PC-9 (cell line): ENCODE results near the gene GRIN3A. TPM values are rescaled to one million over a fixed set of nuclear protein-coding genes. Genes with fewer than 3 reads are reported as not detected.

ENCODE experiments used
- BruUV-seq: library from RNA; stranded (reverse); fragments of 400-500 nt; replicated peaks from 2 replicates; lab custom pipeline; 2021; lab: Mats Ljungman, UMichigan
- CTCF ChIA-PET: fragments of 300-600 bp; sonication (Branson Sonifier 250); formaldehyde crosslinking; loops from one replicate; lab custom pipeline; 2022; ENCODE audit warnings: antibody characterized with exemption; lab: Charles Lee
- POLR2A ChIA-PET: fragments of 300-600 bp; sonication (Branson Sonifier 250); formaldehyde crosslinking; loops from one replicate; lab custom pipeline; 2022; ENCODE audit warnings: antibody characterized with exemption; ENCODE audit not compliant: unreplicated experiment; lab: Charles Lee
- DNase-seq, 2 experiments: peaks; one replicate each; pipeline versions ENCODE4 v3.0.0 to v3.0.0-alpha.2; 2015 to 2022; ENCODE audit warnings: mixed read lengths in 1 of 2
- H2AFZ ChIP-seq: fragments of 200-600 bp; sonication (generic); 2 replicates; pipeline ENCODE4 v1.8.1; 2017; ENCODE audit warnings: antibody characterized with exemption
- H3F3A ChIP-seq: fragments of 200-600 bp; sonication (generic); 2 replicates; pipeline ENCODE4 v1.8.1; 2017; ENCODE audit warnings: antibody characterized with exemption, mild to moderate bottlenecking, low read depth; ENCODE audit not compliant: insufficient read depth
- H3K27ac ChIP-seq: fragments of 200-600 bp; sonication (generic); 2 replicates; pipeline ENCODE4 v1.6.1; 2016; ENCODE audit warnings: mixed run types
- H3K27me3 ChIP-seq: fragments of 200-600 bp; sonication (generic); 2 replicates; pipeline ENCODE4 v1.6.1; 2016; ENCODE audit warnings: low read depth, mixed run types; ENCODE audit not compliant: insufficient read depth
- H3K36me3 ChIP-seq: fragments of 200-600 bp; sonication (generic); 2 replicates; pipeline ENCODE4 v1.6.1; 2016; ENCODE audit warnings: low read depth, mixed run types
- H3K4me1 ChIP-seq: fragments of 200-600 bp; sonication (generic); replicated peaks from 2 replicates; pipeline ENCODE4 v1.6.1; 2016; ENCODE audit warnings: mixed run types; ENCODE audit not compliant: insufficient read depth
- H3K4me2 ChIP-seq: fragments of 200-600 bp; sonication (generic); 2 replicates; pipeline ENCODE4 v1.6.1; 2017; ENCODE audit warnings: mixed run types
- H3K4me3 ChIP-seq: fragments of 200-600 bp; sonication (generic); 2 replicates; pipeline ENCODE4 v1.6.1; 2016; ENCODE audit warnings: mixed run types
- H3K79me2 ChIP-seq: fragments of 200-600 bp; sonication (generic); 2 replicates; pipeline ENCODE4 v1.6.1; 2017; ENCODE audit warnings: low read depth, mixed run types
- H3K9me2 ChIP-seq: fragments of 200-600 bp; sonication (generic); 2 replicates; pipeline ENCODE4 v1.8.1; 2017; ENCODE audit warnings: mild to moderate bottlenecking; ENCODE audit not compliant: insufficient read depth
- H3K9me3 ChIP-seq: fragments of 200-600 bp; sonication (generic); 2 replicates; pipeline ENCODE4 v1.8.1; 2016; ENCODE audit warnings: low read depth; ENCODE audit not compliant: insufficient read depth
- H4K20me1 ChIP-seq: fragments of 200-600 bp; sonication (generic); 2 replicates; pipeline ENCODE4 v1.8.1; 2017; ENCODE audit not compliant: insufficient read depth
- EZH2 ChIP-seq: fragments of 200-600 bp; sonication (generic); IDR thresholded peaks from 2 replicates; pipeline ENCODE4 v1.8.0; 2017; ENCODE audit warnings: antibody characterized with exemption, low read depth
- intact Hi-C: fragments of 100-400 bp; cut with micrococcal nuclease; formaldehyde crosslinking; loops from one replicate; pipeline ENCODE4 v1.10.0; 2022; ENCODE audit not compliant: unreplicated experiment
- total RNA-seq: library from RNA; stranded (reverse); gene quantifications from 2 replicates; pipeline ENCODE4 v1.2.3, GENCODE V29; 2021
- TF ChIP-seq, protein P1 (sequence below): fragments of 200-600 bp; sonication (generic); conservative IDR thresholded peaks from 2 replicates; pipeline ENCODE4 v1.6.1; 2017; ENCODE audit warnings: mixed run types, antibody characterized with exemption, mild to moderate bottlenecking, moderate library complexity

Gene GRIN3A
- total RNA-seq, 1 experiment from 2014 or later: not detected

DNA sequence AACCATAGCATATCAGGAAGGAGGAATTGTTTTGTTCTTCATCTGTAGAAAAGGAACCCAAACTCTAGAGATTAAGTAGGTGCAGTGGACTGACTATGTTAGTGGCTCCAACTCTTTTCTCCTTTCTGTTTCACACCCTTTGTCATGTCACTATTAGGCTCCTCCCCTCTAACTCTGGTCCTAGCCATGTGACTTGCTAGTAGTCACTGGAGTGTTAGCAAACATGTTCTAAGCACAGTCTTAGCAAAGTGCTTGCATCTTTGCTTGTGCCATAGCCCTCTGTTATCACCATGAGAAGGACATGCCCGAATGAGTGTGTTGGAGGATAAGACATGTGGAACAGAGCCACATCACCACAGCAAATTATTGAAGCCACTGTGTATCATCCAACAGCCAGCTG, 88.3 kb downstream of the GRIN3A start:
- H3K9me2 ChIP-seq: no peaks in the 10 kb centered on the region
- no peaks in the 10 kb centered on the region for H3F3A ChIP-seq
- H3K4me2 ChIP-seq: no peak overlapping the region
- no peak for TF ChIP-seq EZH2
- TF ChIP-seq, protein P1, sequence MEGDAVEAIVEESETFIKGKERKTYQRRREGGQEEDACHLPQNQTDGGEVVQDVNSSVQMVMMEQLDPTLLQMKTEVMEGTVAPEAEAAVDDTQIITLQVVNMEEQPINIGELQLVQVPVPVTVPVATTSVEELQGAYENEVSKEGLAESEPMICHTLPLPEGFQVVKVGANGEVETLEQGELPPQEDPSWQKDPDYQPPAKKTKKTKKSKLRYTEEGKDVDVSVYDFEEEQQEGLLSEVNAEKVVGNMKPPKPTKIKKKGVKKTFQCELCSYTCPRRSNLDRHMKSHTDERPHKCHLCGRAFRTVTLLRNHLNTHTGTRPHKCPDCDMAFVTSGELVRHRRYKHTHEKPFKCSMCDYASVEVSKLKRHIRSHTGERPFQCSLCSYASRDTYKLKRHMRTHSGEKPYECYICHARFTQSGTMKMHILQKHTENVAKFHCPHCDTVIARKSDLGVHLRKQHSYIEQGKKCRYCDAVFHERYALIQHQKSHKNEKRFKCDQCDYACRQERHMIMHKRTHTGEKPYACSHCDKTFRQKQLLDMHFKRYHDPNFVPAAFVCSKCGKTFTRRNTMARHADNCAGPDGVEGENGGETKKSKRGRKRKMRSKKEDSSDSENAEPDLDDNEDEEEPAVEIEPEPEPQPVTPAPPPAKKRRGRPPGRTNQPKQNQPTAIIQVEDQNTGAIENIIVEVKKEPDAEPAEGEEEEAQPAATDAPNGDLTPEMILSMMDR: no peak
- no peaks in the 10 kb centered on the region for H3K79me2 ChIP-seq
- H3K27me3 ChIP-seq: no peaks in the 10 kb centered on the region
- no peaks in the 10 kb centered on the region for H3K4me1 ChIP-seq
- H3K27ac ChIP-seq: no peak overlapping the region
- H3K36me3 ChIP-seq: no peaks in the 10 kb centered on the region
- H3K9me3 ChIP-seq: no peaks in the 10 kb centered on the region
- CTCF ChIA-PET: no interaction called here
- peaks cover 7% of the 10 kb centered on the region; the same call in 1 of the 2 replicates for H4K20me1 ChIP-seq
- POLR2A ChIA-PET: no interaction called here
- no peak overlapping the region for H3K4me3 ChIP-seq
- intact Hi-C loops: no loop called here
- BruUV-seq: no TSS peak
- DNase-seq: no peak
- no peak overlapping the region for H2AFZ ChIP-seq

DNA sequence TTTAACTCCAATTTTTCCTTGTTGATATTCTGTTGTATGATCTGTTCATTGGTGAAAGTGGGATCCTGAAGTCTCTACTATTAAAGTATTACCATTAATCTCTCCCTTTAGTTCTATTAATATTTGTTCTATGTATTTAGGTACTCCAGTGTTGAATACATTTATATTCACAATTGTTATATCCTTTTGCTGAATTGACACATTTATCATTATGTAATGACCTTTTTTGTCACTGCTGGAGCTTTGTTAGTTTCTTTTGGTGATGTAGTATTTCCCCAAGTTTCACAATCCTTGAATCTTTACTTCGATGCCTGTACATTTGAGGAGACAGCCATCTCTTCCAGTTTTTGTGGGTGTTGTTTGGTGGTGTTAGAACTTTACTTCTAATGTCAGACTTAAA, 90.0 kb downstream of the GRIN3A start:
- no peaks in the 10 kb centered on the region for H3K36me3 ChIP-seq
- H4K20me1 ChIP-seq: peaks cover 9% of the 10 kb centered on the region; the same call in 1 of the 2 replicates
- CTCF ChIA-PET: no interaction called here
- H3K9me3 ChIP-seq: no peaks in the 10 kb centered on the region
- H3K27ac ChIP-seq: no peak overlapping the region
- no peak for DNase-seq
- BruUV-seq: no TSS peak
- intact Hi-C loops: no loop called here
- H3K4me3 ChIP-seq: no peak overlapping the region
- H3K9me2 ChIP-seq: no peaks in the 10 kb centered on the region
- no peaks in the 10 kb centered on the region for H3F3A ChIP-seq
- H3K79me2 ChIP-seq: no peaks in the 10 kb centered on the region
- no peaks in the 10 kb centered on the region for H3K27me3 ChIP-seq
- no peak overlapping the region for H3K4me2 ChIP-seq
- H3K4me1 ChIP-seq: no peaks in the 10 kb centered on the region
- TF ChIP-seq, protein P1: no peak
- no peak for TF ChIP-seq EZH2
- POLR2A ChIA-PET: no interaction called here
- H2AFZ ChIP-seq: no peak overlapping the region

DNA sequence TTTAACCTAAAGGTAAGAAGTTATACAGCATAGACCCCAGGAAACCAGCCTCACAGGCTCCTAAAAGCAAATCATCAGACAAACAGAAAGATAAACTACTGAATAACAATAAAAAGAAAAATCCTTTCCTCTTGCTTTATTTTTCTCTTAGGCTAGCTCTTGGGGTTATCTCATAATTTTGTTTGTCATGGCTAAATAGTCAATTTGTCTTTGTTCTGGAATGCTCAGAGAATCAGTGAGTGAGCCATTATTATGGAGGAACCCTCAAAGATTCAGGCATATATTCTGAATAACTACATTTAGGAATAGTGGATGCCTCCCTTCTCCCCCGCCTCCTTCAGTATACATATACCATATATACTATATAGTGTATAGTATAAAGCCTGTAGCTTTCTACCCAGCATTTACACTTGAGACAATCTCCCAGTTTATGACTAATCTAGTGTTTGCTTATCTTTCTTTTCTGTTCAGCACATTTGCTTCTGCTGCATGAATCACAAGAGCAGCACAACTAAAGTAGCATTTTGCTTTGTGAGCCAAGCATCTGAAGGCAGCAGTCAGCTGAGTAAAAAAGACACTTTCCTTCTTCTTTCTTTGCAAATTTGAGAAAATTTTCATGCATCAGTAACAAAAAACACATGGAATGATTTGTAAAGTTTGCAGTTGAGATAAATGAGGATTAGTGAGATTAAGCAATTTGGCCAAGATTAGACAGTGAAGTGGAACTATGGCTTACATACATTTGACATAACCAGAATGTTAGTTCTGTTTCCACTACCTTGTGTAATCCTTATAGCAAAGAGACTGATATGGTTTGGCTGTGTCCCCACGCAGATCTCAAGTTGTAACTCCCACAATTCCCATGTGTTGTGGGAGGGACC, 98.4 kb downstream of the GRIN3A start:
- no TSS peak for BruUV-seq
- CTCF ChIA-PET: no interaction called here
- H2AFZ ChIP-seq: no peak overlapping the region
- no peaks in the 10 kb centered on the region for H3K4me1 ChIP-seq
- H3F3A ChIP-seq: no peaks in the 10 kb centered on the region
- POLR2A ChIA-PET: no interaction called here
- no peak overlapping the region for H3K4me3 ChIP-seq
- no peaks in the 10 kb centered on the region for H3K36me3 ChIP-seq
- DNase-seq: no peak
- H3K9me3 ChIP-seq: no peaks in the 10 kb centered on the region
- H3K9me2 ChIP-seq: no peaks in the 10 kb centered on the region
- peaks cover under 1% of the 10 kb centered on the region; the same call in 1 of the 2 replicates for H4K20me1 ChIP-seq
- intact Hi-C loops: no loop called here
- H3K27me3 ChIP-seq: no peaks in the 10 kb centered on the region
- TF ChIP-seq EZH2: no peak
- TF ChIP-seq, protein P1: no peak
- no peaks in the 10 kb centered on the region for H3K79me2 ChIP-seq
- no peak overlapping the region for H3K4me2 ChIP-seq
- H3K27ac ChIP-seq: no peak overlapping the region
